HL-60 (cell line): Measurements from ENCODE around the gene EDC3.

Experiments used
- POLR2AphosphoS5 ChIP-seq: IDR thresholded peaks from 2 replicates; pipeline ENCODE4 v1.6.1; 2012; ENCODE audit warnings: low read depth
- TF ChIP-seq, protein P1 (sequence below): IDR thresholded peaks from one replicate; pipeline ENCODE4 v1.5.1; 2011; ENCODE audit warnings: low read length, control low read depth, inconsistent platforms; ENCODE audit not compliant: insufficient read depth

DNA sequence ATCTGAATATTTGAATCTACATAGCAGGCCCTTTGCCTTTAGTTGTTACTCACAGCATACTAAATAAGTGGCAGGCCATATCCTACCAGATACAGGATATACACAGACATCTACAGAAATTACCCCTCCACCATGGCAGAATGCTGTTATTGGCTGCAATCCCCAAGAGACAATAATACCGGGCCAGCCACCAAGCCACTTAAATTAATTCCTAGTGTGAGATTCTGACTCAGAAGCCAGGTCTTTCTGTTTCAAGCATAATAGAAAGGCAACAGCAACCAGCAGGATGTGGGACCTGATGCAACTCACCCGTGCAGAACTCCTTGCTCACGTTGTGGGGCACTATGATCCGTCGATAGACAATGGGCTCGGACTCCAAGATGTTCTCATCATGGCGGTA is 40.4 kb downstream of the EDC3 start:
- TF ChIP-seq, protein P1, sequence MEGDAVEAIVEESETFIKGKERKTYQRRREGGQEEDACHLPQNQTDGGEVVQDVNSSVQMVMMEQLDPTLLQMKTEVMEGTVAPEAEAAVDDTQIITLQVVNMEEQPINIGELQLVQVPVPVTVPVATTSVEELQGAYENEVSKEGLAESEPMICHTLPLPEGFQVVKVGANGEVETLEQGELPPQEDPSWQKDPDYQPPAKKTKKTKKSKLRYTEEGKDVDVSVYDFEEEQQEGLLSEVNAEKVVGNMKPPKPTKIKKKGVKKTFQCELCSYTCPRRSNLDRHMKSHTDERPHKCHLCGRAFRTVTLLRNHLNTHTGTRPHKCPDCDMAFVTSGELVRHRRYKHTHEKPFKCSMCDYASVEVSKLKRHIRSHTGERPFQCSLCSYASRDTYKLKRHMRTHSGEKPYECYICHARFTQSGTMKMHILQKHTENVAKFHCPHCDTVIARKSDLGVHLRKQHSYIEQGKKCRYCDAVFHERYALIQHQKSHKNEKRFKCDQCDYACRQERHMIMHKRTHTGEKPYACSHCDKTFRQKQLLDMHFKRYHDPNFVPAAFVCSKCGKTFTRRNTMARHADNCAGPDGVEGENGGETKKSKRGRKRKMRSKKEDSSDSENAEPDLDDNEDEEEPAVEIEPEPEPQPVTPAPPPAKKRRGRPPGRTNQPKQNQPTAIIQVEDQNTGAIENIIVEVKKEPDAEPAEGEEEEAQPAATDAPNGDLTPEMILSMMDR: no peak
- TF ChIP-seq POLR2AphosphoS5: no peak
